Measurements from ENCODE around the gene CENPP.

The CENPP gene

DNA sequence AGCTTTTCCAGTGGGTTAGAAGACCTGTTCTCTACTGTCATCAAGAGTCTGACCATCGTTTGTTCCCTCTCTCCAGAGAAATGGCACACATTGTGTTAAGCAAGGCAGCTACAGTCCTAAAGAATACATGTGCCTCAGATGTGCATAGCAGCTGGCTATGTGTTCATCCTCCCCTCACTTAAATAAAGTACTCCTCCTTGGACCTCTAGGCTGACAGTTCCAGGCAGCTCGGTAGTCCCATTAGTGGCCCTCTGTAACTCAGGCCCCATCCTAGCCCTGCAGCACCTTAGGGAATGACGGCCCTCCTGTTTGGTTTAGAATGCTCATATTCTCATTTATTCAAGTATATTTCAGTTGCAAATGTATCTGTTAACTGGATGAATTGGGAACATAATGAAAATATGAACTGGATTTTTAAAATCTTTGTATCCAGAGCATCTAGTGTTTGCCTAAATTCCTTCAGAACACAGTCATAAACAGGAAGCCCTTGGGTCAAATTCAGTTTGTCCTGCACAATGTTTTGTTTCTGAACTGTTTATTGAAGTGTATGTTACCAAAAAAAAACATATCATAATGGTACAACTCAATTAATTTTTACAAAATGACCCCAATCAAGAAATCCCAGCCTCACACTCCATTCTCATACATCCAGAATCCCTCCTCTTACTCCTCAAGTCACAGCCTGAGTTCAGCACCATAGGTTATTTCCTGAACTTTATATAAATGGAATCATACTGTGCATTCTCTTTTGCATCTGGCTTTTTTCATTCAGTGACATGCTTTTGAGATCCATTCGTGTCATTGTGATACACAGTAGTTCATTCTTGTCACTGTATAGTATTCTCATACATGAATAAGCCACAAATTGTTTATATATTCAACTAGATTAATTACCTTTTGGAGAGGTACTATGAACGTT, 158.1 kb downstream of the CENPP start:
- no peak for DNase-seq

GRCh38 chr9:92484563-92484962, 158.8 kb downstream of the CENPP start:
- DNase-seq: no peak

- no peak for DNase-seq
Observed at GRCh38 chr9:92486371-92486770, 160.6 kb downstream of the CENPP start.

DNA sequence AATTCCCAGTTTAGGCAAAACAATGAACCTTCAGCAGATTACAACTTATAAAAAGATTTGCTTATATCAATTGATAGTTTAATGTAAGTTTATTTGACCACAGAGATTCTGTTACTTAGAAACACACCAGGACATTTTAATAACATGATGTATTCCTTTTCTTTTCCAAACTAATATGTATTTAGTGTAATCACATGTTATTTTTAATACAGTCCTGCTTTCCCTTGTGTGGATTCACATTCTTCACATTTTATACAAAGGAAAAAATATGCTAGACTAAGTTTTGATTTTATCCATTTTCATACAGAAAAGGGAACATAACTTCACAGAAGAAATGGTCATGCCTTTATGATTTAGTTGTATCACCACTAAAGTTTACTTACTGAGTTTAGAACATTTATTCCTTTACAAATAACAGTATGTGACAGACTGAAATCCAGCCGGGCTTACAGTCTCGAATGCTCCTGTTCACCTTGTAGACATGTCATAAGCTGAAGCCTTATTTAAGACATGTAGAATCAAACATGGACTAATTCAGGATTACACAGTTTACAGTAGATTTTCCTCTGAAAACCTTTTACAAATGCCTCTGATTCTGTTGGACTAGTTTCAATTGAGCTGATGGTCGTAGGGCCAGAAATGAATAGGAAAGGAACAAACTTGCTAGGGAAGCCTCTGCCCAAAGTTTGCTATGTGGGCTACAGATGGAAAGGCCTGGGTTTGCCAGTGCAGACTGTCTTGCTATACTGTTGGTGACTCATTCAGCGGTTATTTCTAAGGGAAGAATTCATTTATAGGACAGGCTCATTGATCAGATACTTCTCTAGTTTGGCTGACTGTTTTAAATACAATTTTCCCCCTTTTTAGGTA, 163.2 kb downstream of the CENPP start:
- DNase-seq: no peak

- no peak for DNase-seq
Observed at GRCh38 chr9:92492781-92493401, 167.1 kb downstream of the CENPP start.

GRCh38 chr9:92493749-92494387, 168.1 kb downstream of the CENPP start:
- no peak for DNase-seq

GRCh38 chr9:92494856-92495255, 169.1 kb downstream of the CENPP start:
- no peak for DNase-seq

- no peak for DNase-seq
Observed at GRCh38 chr9:92496396-92497176, 170.8 kb downstream of the CENPP start.

- no peak for DNase-seq
Observed at GRCh38 chr9:92499701-92500100, 173.9 kb downstream of the CENPP start.

- no peak for DNase-seq
Observed at GRCh38 chr9:92500725-92501124, 175.0 kb downstream of the CENPP start.

- no peak for DNase-seq
Observed at GRCh38 chr9:92501671-92502393, 176.1 kb downstream of the CENPP start.

GRCh38 chr9:92503156-92503555, 177.4 kb downstream of the CENPP start:
- DNase-seq: no peak

GRCh38 chr9:92504881-92505280, 179.1 kb downstream of the CENPP start:
- no peak for DNase-seq

GRCh38 chr9:92506184-92506857, 180.6 kb downstream of the CENPP start:
- DNase-seq: no peak

DNA sequence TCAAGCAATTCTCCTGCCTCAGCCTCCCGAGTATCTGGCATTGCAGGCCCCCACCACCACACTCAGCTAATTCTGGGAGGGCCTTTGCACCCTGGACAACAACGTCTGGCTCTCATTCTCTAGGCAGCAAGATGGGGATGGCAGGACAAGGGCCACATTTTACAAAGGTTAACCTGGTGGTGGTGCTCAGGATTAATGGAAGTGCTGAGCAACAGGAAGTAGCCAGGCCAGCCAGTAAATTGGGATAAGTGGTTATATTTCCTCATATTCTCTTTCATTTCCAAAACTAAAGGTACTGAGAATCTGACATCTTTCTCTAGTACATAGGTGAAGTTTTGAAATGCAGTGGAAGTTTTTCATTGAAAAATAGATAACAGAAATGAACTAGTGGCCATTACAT, 181.3 kb downstream of the CENPP start:
- DNase-seq: no peak

- no peak for DNase-seq
Observed at GRCh38 chr9:92507496-92507895, 181.7 kb downstream of the CENPP start.

DNA sequence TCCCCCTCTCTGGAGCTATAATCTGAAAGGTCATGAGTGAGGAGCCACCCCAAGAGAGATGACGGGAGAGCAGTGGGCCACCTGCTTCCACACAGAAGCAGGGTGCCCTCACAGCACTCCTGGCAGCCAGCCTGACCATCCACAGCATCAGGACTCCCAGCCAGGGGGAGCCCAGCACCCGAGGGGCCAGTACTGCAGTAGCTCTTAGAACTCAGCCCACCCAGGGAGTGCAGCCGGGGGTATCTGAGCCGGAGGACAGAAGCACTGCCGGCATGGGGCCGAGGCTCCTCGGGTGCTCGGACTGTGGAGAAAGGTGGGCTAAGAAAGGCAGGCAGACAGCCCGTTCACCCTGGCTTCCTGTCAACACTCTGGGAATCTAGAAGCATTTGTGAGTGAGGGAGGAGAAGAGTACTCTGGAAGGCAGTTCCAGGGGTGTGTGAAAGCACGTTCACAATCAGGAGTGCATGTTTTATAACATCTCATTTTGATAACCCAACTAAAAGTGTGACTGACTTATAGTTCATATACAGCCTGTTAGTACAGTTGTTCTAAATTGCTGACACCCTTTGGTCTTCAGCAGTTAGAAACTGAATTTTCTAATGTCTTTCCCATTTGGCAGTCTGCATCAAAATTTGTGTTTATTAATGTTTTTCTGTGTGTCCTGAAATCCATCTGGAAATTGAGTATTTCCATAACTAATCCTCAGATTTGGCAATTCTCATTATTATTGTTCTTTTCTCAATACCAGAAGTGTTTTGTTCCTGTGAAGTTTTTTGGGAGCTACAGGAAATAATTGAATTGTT, 182.5 kb downstream of the CENPP start:
- DNase-seq: no peak

DNA sequence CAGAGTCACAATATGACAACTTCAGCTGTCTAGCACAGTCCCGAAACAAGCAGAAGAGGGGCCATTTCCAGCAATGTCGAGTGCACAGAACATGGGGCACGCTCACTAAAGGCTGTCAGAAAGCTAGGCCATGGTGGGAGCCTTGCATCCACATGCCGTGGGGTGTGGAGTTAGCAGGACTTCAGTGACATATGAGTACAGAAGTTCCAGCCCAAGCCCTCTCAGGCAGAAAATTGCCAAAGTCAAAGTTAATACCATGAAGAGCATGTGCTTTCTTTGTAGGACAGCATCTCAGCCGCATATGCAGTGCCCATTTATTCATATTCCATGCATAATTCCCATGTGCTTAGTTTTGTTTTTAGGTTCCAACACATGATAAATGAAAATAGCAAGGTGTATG, 183.3 kb downstream of the CENPP start:
- no peak for DNase-seq

DNA sequence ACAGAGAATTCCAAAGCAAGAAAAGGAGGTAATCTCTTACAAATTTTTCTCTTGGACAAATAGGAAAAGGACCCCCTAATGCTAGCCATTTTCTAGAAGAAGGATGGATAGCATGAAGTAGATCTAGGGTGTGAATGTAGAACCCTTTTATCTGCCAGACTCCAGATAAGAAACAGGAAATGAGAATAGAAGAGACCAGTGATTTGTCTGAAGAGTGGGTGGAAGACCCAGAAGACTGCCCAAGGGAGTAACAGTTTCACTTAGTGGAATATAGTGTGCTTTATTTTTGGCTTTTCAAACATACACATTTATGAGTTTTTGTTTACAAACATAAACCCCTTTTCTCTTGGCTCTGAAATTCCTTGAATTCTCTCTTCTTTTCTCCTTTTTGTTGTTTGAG, 185.0 kb downstream of the CENPP start:
- no peak for DNase-seq

- no peak for DNase-seq
Observed at GRCh38 chr9:92512622-92513021, 186.9 kb downstream of the CENPP start.
